Activated CD4-positive, alpha-beta T cell treated with anti-CD3 and anti-CD28 coated beads for 36 hours (primary cell): ENCODE data around the gene SAC3D1. TPM values are rescaled to one million over a fixed set of nuclear protein-coding genes. Genes with fewer than 3 reads are reported as not detected.
A peak's percentile ranks its signal among the peaks of the same experiment; 100 is the strongest.

Experiments
- ATAC-seq: fragments of 200-7000 bp; cut with Tn5 transposase; one replicate; pipeline ENCODE4 v1.10.0; 2021; ENCODE audit warnings: mild to moderate bottlenecking, moderate library complexity
- CTCF ChIA-PET: fragments of 350-600 bp; sonication (Branson Sonifier 250); formaldehyde crosslinking; loops from one replicate; lab custom pipeline; 2021; ENCODE audit warnings: antibody characterized with exemption; lab: Charles Lee
- POLR2A ChIA-PET: fragments of 350-600 bp; sonication (Branson Sonifier 250); formaldehyde crosslinking; loops from one replicate; lab custom pipeline; 2021; ENCODE audit warnings: antibody characterized with exemption, inconsistent platforms; lab: Charles Lee
- DNase-seq: peaks from one replicate; pipeline ENCODE4 v3.0.0-alpha.2; 2020
- H3K27ac Mint-ChIP-seq: one replicate; pipeline ENCODE4 v1.8.0; 2021; ENCODE audit warnings: mixed read lengths
- H3K27me3 Mint-ChIP-seq: one replicate; pipeline ENCODE4 v1.8.0; 2021; ENCODE audit warnings: mixed read lengths
- H3K36me3 Mint-ChIP-seq: one replicate; pipeline ENCODE4 v1.8.0; 2021; ENCODE audit warnings: low read depth, mixed read lengths
- H3K4me1 Mint-ChIP-seq: one replicate; pipeline ENCODE4 v1.8.0; 2021; ENCODE audit warnings: mixed read lengths
- H3K4me3 Mint-ChIP-seq: one replicate; pipeline ENCODE4 v1.8.0; 2021; ENCODE audit warnings: mild to moderate bottlenecking, moderate library complexity, mixed read lengths
- H3K9me3 Mint-ChIP-seq: one replicate; pipeline ENCODE4 v1.8.0; 2021; ENCODE audit warnings: low read depth, mixed read lengths
- intact Hi-C, 2 experiments: fragments of 100-400 bp; cut with DNase I in 1 of 2; cut with micrococcal nuclease in 1 of 2; formaldehyde crosslinking; loops; one replicate each; pipeline versions ENCODE4 v1.14.2 to v1.15.1; 2022 to 2024; cut with DNase I, micrococcal nuclease
- total RNA-seq, 2 experiments: library from RNA; stranded (reverse); gene quantifications; one replicate each; pipeline ENCODE4 v1.2.3, GENCODE V29; 2021

The SAC3D1 gene
- total RNA-seq, 2 experiments from 2014 or later = 10.5 to 12.1 TPM

GRCh38 chr11:65077451-65077850 is 36.4 kb downstream of the SAC3D1 start:
- H3K4me3 Mint-ChIP-seq = no peak overlapping the region
- intact Hi-C loops = no loop called here
- no peaks in the 10 kb centered on the region for H3K9me3 Mint-ChIP-seq
- H3K4me1 Mint-ChIP-seq = peaks cover 30% of the 10 kb centered on the region
- ChIA-PET POLR2A (no interaction called here), CTCF (interaction anchor here (0.6 kb wide), 1 partner anchor 72 kb away, joined by 4 read pairs; no protein-coding TSS in a partner anchor)
- H3K27me3 Mint-ChIP-seq = no peaks in the 10 kb centered on the region
- DNase-seq (no peak), ATAC-seq (no peak)
- peaks cover 55% of the 10 kb centered on the region for H3K36me3 Mint-ChIP-seq
- H3K27ac Mint-ChIP-seq = no peak overlapping the region

GRCh38 chr11:65078151-65078550 is 37.1 kb downstream of the SAC3D1 start:
- Mint-ChIP-seq H3K4me1 (peaks cover 35% of the 10 kb centered on the region), H3K36me3 (peaks cover 62% of the 10 kb centered on the region), H3K27me3 (no peaks in the 10 kb centered on the region), H3K9me3 (no peaks in the 10 kb centered on the region), H3K27ac (peak overlapping the region; percentile 7), H3K4me3 (no peak overlapping the region)
- intact Hi-C loops = loop anchor here (1.0 kb wide), 1 partner anchor 65 kb away; no protein-coding TSS in a partner anchor
- ChIA-PET POLR2A (interaction anchor here (0.9 kb wide), 1 partner anchor 9 kb away, joined by 3 read pairs; no protein-coding TSS in a partner anchor), CTCF (interaction anchor here (0.6 to 1.0 kb wide), 2 partner anchors 17 to 132 kb away, joined by 3 read pairs; no protein-coding TSS in a partner anchor)
- DNase-seq (peak; percentile 79), ATAC-seq (peak; percentile 90)

- H3K4me1 Mint-ChIP-seq = peaks cover 35% of the 10 kb centered on the region
- POLR2A ChIA-PET = interaction anchor here (0.6 to 0.9 kb wide), 3 partner anchors 9 to 69 kb away, joined by 3 read pairs; no protein-coding TSS in a partner anchor
- ATAC-seq (no peak), DNase-seq (no peak)
- peaks cover 69% of the 10 kb centered on the region for H3K36me3 Mint-ChIP-seq
- H3K4me3 Mint-ChIP-seq = no peak overlapping the region
- H3K27ac Mint-ChIP-seq = peak overlapping the region; percentile 7
- intact Hi-C loops = loop anchor here (1.0 kb wide), 1 partner anchor 66 kb away; no protein-coding TSS in a partner anchor
- H3K27me3 Mint-ChIP-seq = no peaks in the 10 kb centered on the region
- CTCF ChIA-PET = interaction anchor here (0.5 to 1.0 kb wide), 3 partner anchors 16 to 131 kb away, joined by 3 to 4 read pairs (median 3); no protein-coding TSS in a partner anchor
- no peaks in the 10 kb centered on the region for H3K9me3 Mint-ChIP-seq
Measured at GRCh38 chr11:65078786-65079342, 37.9 kb downstream of the SAC3D1 start.

GRCh38 chr11:65083134-65083833 is 42.3 kb downstream of the SAC3D1 start:
- H3K4me3 Mint-ChIP-seq = peak overlapping the region; percentile 99
- ChIA-PET POLR2A (interaction anchor here (0.5 to 1.1 kb wide), 5 partner anchors 10 to 1564 kb away, joined by 3 read pairs; partner anchors contain the start of gene TM7SF2), CTCF (interaction anchor here (0.5 to 1.4 kb wide), 11 partner anchors 9 to 853 kb away, joined by 3 to 5 read pairs (median 3); partner anchors contain the start of gene MRPL49)
- H3K9me3 Mint-ChIP-seq = no peaks in the 10 kb centered on the region
- ATAC-seq (peak; percentile 3), DNase-seq (peak; percentile 30)
- H3K27me3 Mint-ChIP-seq = no peaks in the 10 kb centered on the region
- intact Hi-C loops = loop anchor here in 1 of 2 experiments (1.0 to 5.0 kb wide), 2 partner anchors 41 to 56 kb away; partner anchors contain the start of genes SAC3D1 and SNX15
- peaks cover 47% of the 10 kb centered on the region for H3K4me1 Mint-ChIP-seq
- peak overlapping the region; percentile 98 for H3K27ac Mint-ChIP-seq
- H3K36me3 Mint-ChIP-seq = peaks cover 63% of the 10 kb centered on the region

- DNase-seq (peak; percentile 97), ATAC-seq (peak; percentile 81)
- ChIA-PET POLR2A (interaction anchor here (0.6 to 1.1 kb wide), 3 partner anchors 9 to 28 kb away, joined by 3 read pairs; partner anchors contain the start of gene TM7SF2), CTCF (interaction anchor here (0.5 to 1.4 kb wide), 4 partner anchors 10 to 93 kb away, joined by 3 to 5 read pairs (median 4); partner anchors contain the start of gene MRPL49)
- H3K9me3 Mint-ChIP-seq = no peaks in the 10 kb centered on the region
- H3K27me3 Mint-ChIP-seq = no peaks in the 10 kb centered on the region
- peak within 1 kb of the TSS; percentile 99 for H3K4me3 Mint-ChIP-seq
- H3K27ac Mint-ChIP-seq = peak within 1 kb of the TSS; percentile 98
- H3K36me3 Mint-ChIP-seq = peaks cover 62% of the 10 kb centered on the region
- intact Hi-C loops = loop anchor here (1.0 to 5.0 kb wide), 19 partner anchors 12 to 531 kb away; partner anchors contain the start of genes FAU (in 2 of the 2), MRPL49 (in 2 of the 2), SAC3D1 (in 2 of the 2) and SNX15 (in 2 of the 2)
- H3K4me1 Mint-ChIP-seq = peaks cover 41% of the 10 kb centered on the region
Measured at GRCh38 chr11:65083834-65084597, 43.0 kb downstream of the SAC3D1 start, which contains the start of the genes CDCA5 and ZFPL1. TSS of gene CDCA5 (minus strand) at chr11:65084040. CDS start at chr11:65083978, 62 bp downstream. TSS of gene ZFPL1 (plus strand) at chr11:65084222. CDS start at chr11:65084699, 477 bp downstream.

- peak; percentile 10 for ATAC-seq
- no peaks in the 10 kb centered on the region for H3K27me3 Mint-ChIP-seq
- intact Hi-C loops = loop anchor here (1.0 to 5.0 kb wide), 19 partner anchors 12 to 531 kb away; partner anchors contain the start of genes FAU (in 2 of the 2), MRPL49 (in 2 of the 2), SAC3D1 (in 2 of the 2) and VPS51 (in 2 of the 2)
Measured at GRCh38 chr11:65084598-65085375, 43.8 kb downstream of the SAC3D1 start.

GRCh38 chr11:65085446-65085845 is 44.4 kb downstream of the SAC3D1 start:
- CTCF ChIA-PET = interaction anchor here (0.7 to 1.2 kb wide), 5 partner anchors 25 to 71 kb away, joined by 3 to 4 read pairs (median 3); partner anchors contain the start of genes ARL2, MRPL49, TM7SF2 and ZNHIT2
- POLR2A ChIA-PET = interaction anchor here (1.0 to 1.1 kb wide), 2 partner anchors 13 to 32 kb away, joined by 4 to 7 read pairs; partner anchors contain the start of gene ZNHIT2
- H3K27me3 Mint-ChIP-seq = no peaks in the 10 kb centered on the region
- H3K27ac Mint-ChIP-seq = peak overlapping the region; percentile 98
- ATAC-seq (no peak), DNase-seq (no peak)
- peaks cover 31% of the 10 kb centered on the region for H3K4me1 Mint-ChIP-seq
- peak overlapping the region; percentile 99 for H3K4me3 Mint-ChIP-seq
- H3K36me3 Mint-ChIP-seq = peaks cover 56% of the 10 kb centered on the region
- intact Hi-C loops = loop anchor here in 1 of 2 experiments (2.0 kb wide), 1 partner anchor 25 kb away; the partner anchor contains the start of gene TM7SF2
- H3K9me3 Mint-ChIP-seq = no peaks in the 10 kb centered on the region

More at GRCh38 chr11:65084598-65085375, 43.8 kb downstream of the SAC3D1 start:
- Mint-ChIP-seq H3K27ac (peak overlapping the region; percentile 98), H3K4me1 (peaks cover 35% of the 10 kb centered on the region), H3K36me3 (peaks cover 59% of the 10 kb centered on the region), H3K4me3 (peak overlapping the region; percentile 99), H3K9me3 (no peaks in the 10 kb centered on the region)
- POLR2A ChIA-PET = interaction anchor here (0.6 to 1.1 kb wide), 3 partner anchors 13 to 554 kb away, joined by 3 to 7 read pairs (median 4); partner anchors contain the start of gene ZNHIT2
- CTCF ChIA-PET = interaction anchor here (0.7 to 1.2 kb wide), 4 partner anchors 26 to 38 kb away, joined by 3 to 4 read pairs (median 3); partner anchors contain the start of genes MRPL49, TM7SF2 and ZNHIT2
- DNase-seq = no peak

- Mint-ChIP-seq H3K27me3 (no peaks in the 10 kb centered on the region), H3K4me3 (no peak overlapping the region), H3K36me3 (peaks cover 44% of the 10 kb centered on the region), H3K27ac (no peak overlapping the region), H3K4me1 (peaks cover 24% of the 10 kb centered on the region), H3K9me3 (no peaks in the 10 kb centered on the region)
- ATAC-seq = no peak
- DNase-seq = no peak
- intact Hi-C loops = no loop called here
- CTCF ChIA-PET = no interaction called here
- POLR2A ChIA-PET = no interaction called here
Measured at GRCh38 chr11:65086809-65087208, 45.8 kb downstream of the SAC3D1 start.

GRCh38 chr11:65087216-65087615 is 46.2 kb downstream of the SAC3D1 start:
- ATAC-seq = no peak
- intact Hi-C loops = no loop called here

More at GRCh38 chr11:65087216-65087615, 46.2 kb downstream of the SAC3D1 start:
- Mint-ChIP-seq H3K36me3 (peaks cover 40% of the 10 kb centered on the region), H3K27ac (no peak overlapping the region), H3K4me1 (peaks cover 21% of the 10 kb centered on the region), H3K4me3 (no peak overlapping the region), H3K9me3 (no peaks in the 10 kb centered on the region), H3K27me3 (no peaks in the 10 kb centered on the region)
- DNase-seq = no peak
- ChIA-PET CTCF (no interaction called here), POLR2A (no interaction called here)
